Measurements from ENCODE around the gene OSTF1.
A peak's percentile ranks its signal among the peaks of the same experiment; 100 is the strongest.

OSTF1 gene

GRCh38 chr9:75168270-75169178, 80.2 kb downstream of the OSTF1 start:
- no peak for DNase-seq

- peak; percentile 25 for DNase-seq
These were observed 81.3 kb downstream of the OSTF1 start for GRCh38 chr9:75169623-75170022.

GRCh38 chr9:75170898-75171360, 82.6 kb downstream of the OSTF1 start:
- no peak for DNase-seq

GRCh38 chr9:75175395-75175794, 87.1 kb downstream of the OSTF1 start:
- DNase-seq = no peak

GRCh38 chr9:75176037-75176436, 87.7 kb downstream of the OSTF1 start:
- DNase-seq = no peak

GRCh38 chr9:75181750-75182149, 93.4 kb downstream of the OSTF1 start:
- peak; percentile 11 for DNase-seq

- no peak for DNase-seq
These were observed 95.0 kb downstream of the OSTF1 start for GRCh38 chr9:75183306-75183705.

- no peak for DNase-seq
These were observed 96.2 kb downstream of the OSTF1 start for GRCh38 chr9:75184471-75184870.

GRCh38 chr9:75185585-75186170, 97.4 kb downstream of the OSTF1 start:
- peak; percentile 20 for DNase-seq

- DNase-seq = no peak
These were observed 98.6 kb downstream of the OSTF1 start for GRCh38 chr9:75186767-75187380.

GRCh38 chr9:75188756-75189155, 100.4 kb downstream of the OSTF1 start:
- DNase-seq = no peak

GRCh38 chr9:75190762-75191161, 102.4 kb downstream of the OSTF1 start:
- DNase-seq = no peak
